ENCODE data around the gene KLHL21. TPM values are rescaled to one million over a fixed set of nuclear protein-coding genes. Genes with fewer than 3 reads are reported as not detected.
"Not testable (repeated sequence)": the region's sequence is repeated elsewhere in the genome, so short reads cannot be mapped to it uniquely, and the experiment has no call there.

KLHL21 gene
- total RNA-seq, 1 experiment from 2014 or later = 24.4 TPM

DNA sequence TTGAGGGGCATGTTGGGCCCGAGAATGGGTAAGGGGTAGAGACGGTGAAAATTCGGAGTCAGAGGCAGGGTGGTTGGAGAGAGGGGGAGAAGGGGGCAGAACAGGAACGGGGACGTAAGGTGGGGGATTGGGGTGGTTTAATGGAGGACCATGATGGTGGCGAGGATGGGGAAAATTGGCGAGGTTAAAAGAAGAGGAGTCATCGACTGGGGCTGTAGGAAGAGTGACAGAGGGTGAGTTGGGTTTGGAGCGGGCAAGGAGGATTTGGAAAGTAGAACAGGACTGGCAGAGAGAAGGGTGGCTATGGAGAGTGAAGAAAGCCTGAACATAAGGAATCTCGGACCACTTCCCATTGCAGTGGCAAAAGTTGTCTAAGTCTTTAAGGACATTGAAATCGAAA lies 33.6 kb downstream of the KLHL21 start:
- Histone ChIP-seq H3F3A (ENCODE audit: insufficient read depth, low read depth) (no peaks in the 10 kb centered on the region), H3K9me2 (ENCODE audit: insufficient read depth) (no peaks in the 10 kb centered on the region), H3K36me3 (ENCODE audit: low read depth) (no peaks in the 10 kb centered on the region), H2AFZ (no peak overlapping the region), H3K79me2 (ENCODE audit: low read depth) (no peaks in the 10 kb centered on the region), H4K20me1 (ENCODE audit: insufficient read depth) (no peaks in the 10 kb centered on the region), H3K9me3 (ENCODE audit: insufficient read depth, low read depth) (no peaks in the 10 kb centered on the region), H3K4me2 (no peak overlapping the region; the same call in 1 of the 2 replicates), H3K27ac (no peak overlapping the region), H3K4me1 (replicated peaks; ENCODE audit: insufficient read depth) (no peaks in the 10 kb centered on the region), H3K4me3 (no peak overlapping the region), H3K27me3 (ENCODE audit: insufficient read depth, low read depth) (peaks cover 31% of the 10 kb centered on the region)
- no peak for DNase-seq
- ChIA-PET CTCF (interaction anchor here (0.6 kb wide), 1 partner anchor 11 kb away, joined by 3 read pairs; the partner anchor contains the start of gene ZBTB48), POLR2A (ENCODE audit: unreplicated experiment) (no interaction called here)
- no peak for TF ChIP-seq EZH2 (IDR thresholded peaks at IDR 0.05; ENCODE audit: low read depth)
- TF ChIP-seq, protein P1, sequence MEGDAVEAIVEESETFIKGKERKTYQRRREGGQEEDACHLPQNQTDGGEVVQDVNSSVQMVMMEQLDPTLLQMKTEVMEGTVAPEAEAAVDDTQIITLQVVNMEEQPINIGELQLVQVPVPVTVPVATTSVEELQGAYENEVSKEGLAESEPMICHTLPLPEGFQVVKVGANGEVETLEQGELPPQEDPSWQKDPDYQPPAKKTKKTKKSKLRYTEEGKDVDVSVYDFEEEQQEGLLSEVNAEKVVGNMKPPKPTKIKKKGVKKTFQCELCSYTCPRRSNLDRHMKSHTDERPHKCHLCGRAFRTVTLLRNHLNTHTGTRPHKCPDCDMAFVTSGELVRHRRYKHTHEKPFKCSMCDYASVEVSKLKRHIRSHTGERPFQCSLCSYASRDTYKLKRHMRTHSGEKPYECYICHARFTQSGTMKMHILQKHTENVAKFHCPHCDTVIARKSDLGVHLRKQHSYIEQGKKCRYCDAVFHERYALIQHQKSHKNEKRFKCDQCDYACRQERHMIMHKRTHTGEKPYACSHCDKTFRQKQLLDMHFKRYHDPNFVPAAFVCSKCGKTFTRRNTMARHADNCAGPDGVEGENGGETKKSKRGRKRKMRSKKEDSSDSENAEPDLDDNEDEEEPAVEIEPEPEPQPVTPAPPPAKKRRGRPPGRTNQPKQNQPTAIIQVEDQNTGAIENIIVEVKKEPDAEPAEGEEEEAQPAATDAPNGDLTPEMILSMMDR (conservative IDR thresholded peaks at IDR 0.05) = no peak
- intact Hi-C loops (cut with micrococcal nuclease; ENCODE audit: unreplicated experiment) = no loop called here
- BruUV-seq (replicated peaks) = no TSS peak

GRCh38 chr1:6560267-6560666 lies 42.4 kb downstream of the KLHL21 start:
- Histone ChIP-seq H2AFZ (no peak overlapping the region), H3K4me2 (no peak overlapping the region), H3K4me3 (no peak overlapping the region), H3K9me3 (ENCODE audit: insufficient read depth, low read depth) (no peaks in the 10 kb centered on the region), H4K20me1 (ENCODE audit: insufficient read depth) (no peaks in the 10 kb centered on the region), H3K4me1 (replicated peaks; ENCODE audit: insufficient read depth) (no peaks in the 10 kb centered on the region), H3F3A (ENCODE audit: insufficient read depth, low read depth) (no peaks in the 10 kb centered on the region), H3K27ac (no peak overlapping the region), H3K36me3 (ENCODE audit: low read depth) (no peaks in the 10 kb centered on the region), H3K27me3 (ENCODE audit: insufficient read depth, low read depth) (peaks cover 30% of the 10 kb centered on the region), H3K79me2 (ENCODE audit: low read depth) (no peaks in the 10 kb centered on the region), H3K9me2 (ENCODE audit: insufficient read depth) (no peaks in the 10 kb centered on the region)
- intact Hi-C loops (cut with micrococcal nuclease; ENCODE audit: unreplicated experiment) = no loop called here
- BruUV-seq (replicated peaks) = no TSS peak
- ChIA-PET POLR2A (ENCODE audit: unreplicated experiment) (no interaction called here), CTCF (no interaction called here)
- DNase-seq = no peak
- TF ChIP-seq, protein P1 (conservative IDR thresholded peaks at IDR 0.05) = no peak
- TF ChIP-seq EZH2 (IDR thresholded peaks at IDR 0.05; ENCODE audit: low read depth) = no peak

DNA sequence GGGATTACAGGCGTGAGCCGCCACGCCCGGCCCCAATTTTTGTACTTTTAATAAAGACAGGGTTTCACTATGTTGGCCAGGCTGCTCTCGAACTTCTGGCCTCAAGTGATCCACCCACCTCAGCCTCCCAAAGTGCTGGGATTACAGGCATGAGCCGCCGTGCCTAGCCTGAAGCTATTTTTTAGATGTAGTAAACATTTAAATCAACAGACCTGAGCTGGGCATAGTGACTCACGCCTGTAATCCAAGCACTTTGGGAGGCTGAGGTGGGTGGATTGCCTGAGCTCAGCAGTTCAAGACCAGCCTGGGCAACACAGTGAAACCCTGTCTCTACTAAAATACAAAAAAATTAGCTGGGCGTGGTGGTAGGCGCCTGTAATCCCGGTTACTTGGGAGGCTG lies 43.5 kb downstream of the KLHL21 start:
- H3K9me2 ChIP-seq (ENCODE audit: insufficient read depth); H3F3A ChIP-seq (ENCODE audit: insufficient read depth, low read depth); H3K9me3 ChIP-seq (ENCODE audit: insufficient read depth, low read depth); H3K79me2 ChIP-seq (ENCODE audit: low read depth); H3K4me2 ChIP-seq; DNase-seq; H2AFZ ChIP-seq; H3K27ac ChIP-seq; BruUV-seq (replicated peaks); H3K4me3 ChIP-seq; intact Hi-C loops (cut with micrococcal nuclease; ENCODE audit: unreplicated experiment); H3K4me1 ChIP-seq (replicated peaks; ENCODE audit: insufficient read depth); POLR2A ChIA-PET (ENCODE audit: unreplicated experiment); H3K36me3 ChIP-seq (ENCODE audit: low read depth); H4K20me1 ChIP-seq (ENCODE audit: insufficient read depth): not testable (repeated sequence)
- peaks cover 19% of the 10 kb centered on the region for H3K27me3 ChIP-seq (ENCODE audit: insufficient read depth, low read depth)
- CTCF ChIA-PET = interaction anchor here (0.8 kb wide), 1 partner anchor 23 kb away, joined by 4 read pairs; no protein-coding TSS in a partner anchor

GRCh38 chr1:6557597-6557996 lies 45.1 kb downstream of the KLHL21 start:
- Histone ChIP-seq H2AFZ (no peak overlapping the region), H3F3A (ENCODE audit: insufficient read depth, low read depth) (no peaks in the 10 kb centered on the region), H4K20me1 (ENCODE audit: insufficient read depth) (peaks cover 4% of the 10 kb centered on the region), H3K27ac (no peak overlapping the region), H3K79me2 (ENCODE audit: low read depth) (peaks cover 16% of the 10 kb centered on the region), H3K36me3 (ENCODE audit: low read depth) (no peaks in the 10 kb centered on the region), H3K9me2 (ENCODE audit: insufficient read depth) (no peaks in the 10 kb centered on the region), H3K9me3 (ENCODE audit: insufficient read depth, low read depth) (no peaks in the 10 kb centered on the region), H3K4me3 (no peak overlapping the region), H3K4me1 (replicated peaks; ENCODE audit: insufficient read depth) (peaks cover 8% of the 10 kb centered on the region; the same call in 1 of the 2 replicates), H3K4me2 (no peak overlapping the region), H3K27me3 (ENCODE audit: insufficient read depth, low read depth) (0 out of 2 replicates have a peak, but pooled peaks cover 3% of the 10 kb centered on the region)
- DNase-seq = no peak
- ChIA-PET POLR2A (ENCODE audit: unreplicated experiment) (no interaction called here), CTCF (no interaction called here)
- no TSS peak for BruUV-seq (replicated peaks)
- intact Hi-C loops (cut with micrococcal nuclease; ENCODE audit: unreplicated experiment) = no loop called here
- TF ChIP-seq, protein P1 (conservative IDR thresholded peaks at IDR 0.05) = no peak
- TF ChIP-seq EZH2 (IDR thresholded peaks at IDR 0.05; ENCODE audit: low read depth) = no peak

Measured in PC-9 (cell line).